ENCODE results near the gene KLF12. TPM values are rescaled to one million over a fixed set of nuclear protein-coding genes. Genes with fewer than 3 reads are reported as not detected.

The KLF12 gene
- total RNA-seq, 1 donor from 2014 or later, result 9.0 TPM

- no peak for DNase-seq (ENCODE audit: extremely low read depth, low read depth, low spot score)
These were observed 29.4 kb downstream of the KLF12 start for GRCh38 chr13:74104661-74105275.

DNA sequence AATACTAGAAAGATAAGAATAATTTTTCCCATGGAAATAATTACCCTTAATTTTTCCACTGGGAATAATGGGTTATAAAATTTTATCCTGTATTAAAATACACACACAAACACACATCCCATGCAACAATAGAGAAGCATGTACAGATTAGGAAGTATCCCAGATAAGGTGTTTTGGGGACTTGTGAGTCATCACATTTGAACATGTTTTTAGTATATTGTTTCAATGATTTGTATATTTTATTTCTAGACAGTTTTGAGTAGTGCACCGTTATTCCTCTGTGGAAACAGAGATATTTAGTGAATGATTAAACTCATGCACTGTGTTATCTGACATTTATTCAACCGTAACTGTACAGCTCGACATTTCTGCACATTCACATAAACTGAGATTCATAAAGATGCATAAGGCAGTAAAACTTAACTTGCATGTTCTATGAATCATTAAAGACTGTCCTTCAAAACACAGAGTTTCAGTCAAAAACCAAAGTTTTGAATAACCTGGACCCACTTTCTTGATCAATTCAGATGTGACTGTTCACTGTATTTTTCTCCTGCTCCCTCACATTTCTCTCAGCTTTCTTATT is 30.1 kb downstream of the KLF12 start:
- no peak for DNase-seq (ENCODE audit: extremely low read depth, low read depth, low spot score)

GRCh38 chr13:74103196-74103595 is 31.0 kb downstream of the KLF12 start:
- no peak for DNase-seq (ENCODE audit: extremely low read depth, low read depth, low spot score)

GRCh38 chr13:74102691-74103090 is 31.5 kb downstream of the KLF12 start:
- no peak for DNase-seq (ENCODE audit: extremely low read depth, low read depth, low spot score)

GRCh38 chr13:74101436-74101835 is 32.8 kb downstream of the KLF12 start:
- no peak for DNase-seq (ENCODE audit: extremely low read depth, low read depth, low spot score)

DNA sequence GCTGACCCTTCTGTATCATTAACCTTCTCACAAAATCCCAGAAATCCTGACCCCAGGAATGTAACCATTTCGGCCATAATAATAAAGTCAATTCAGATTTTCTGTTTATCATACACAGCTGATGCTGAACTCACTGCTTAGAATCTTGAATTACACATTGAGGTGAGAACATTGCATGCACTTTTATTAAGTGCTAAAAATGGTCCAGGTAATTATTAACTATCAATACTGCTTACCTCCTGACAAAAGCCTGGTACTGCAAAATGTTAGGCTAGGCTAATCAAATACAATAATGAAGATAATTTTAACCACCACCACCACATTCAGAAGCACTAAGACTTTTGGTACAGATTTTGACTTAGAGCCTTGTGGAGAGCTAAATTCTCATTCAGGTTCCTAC is 36.1 kb downstream of the KLF12 start:
- DNase-seq (ENCODE audit: extremely low read depth, low read depth, low spot score), result no peak

DNA sequence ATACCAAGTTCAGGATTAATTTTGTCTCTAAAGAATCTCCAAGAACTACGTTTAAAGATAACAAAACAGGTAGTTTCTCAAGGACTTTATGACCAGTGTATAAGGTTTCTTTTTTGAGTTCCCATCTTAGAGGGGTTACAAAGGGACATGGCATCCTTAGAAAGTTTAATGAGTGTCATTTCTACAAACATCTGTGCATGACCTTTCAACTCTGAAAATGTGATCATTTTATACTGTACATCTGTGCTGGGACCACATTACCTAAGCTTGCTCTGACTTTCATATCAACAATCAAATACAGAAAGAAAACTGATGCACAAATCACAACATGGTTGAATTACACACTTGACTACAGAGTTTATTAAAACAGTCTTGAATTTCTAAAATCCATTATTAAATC is 37.1 kb downstream of the KLF12 start:
- no peak for DNase-seq (ENCODE audit: extremely low read depth, low read depth, low spot score)

DNA sequence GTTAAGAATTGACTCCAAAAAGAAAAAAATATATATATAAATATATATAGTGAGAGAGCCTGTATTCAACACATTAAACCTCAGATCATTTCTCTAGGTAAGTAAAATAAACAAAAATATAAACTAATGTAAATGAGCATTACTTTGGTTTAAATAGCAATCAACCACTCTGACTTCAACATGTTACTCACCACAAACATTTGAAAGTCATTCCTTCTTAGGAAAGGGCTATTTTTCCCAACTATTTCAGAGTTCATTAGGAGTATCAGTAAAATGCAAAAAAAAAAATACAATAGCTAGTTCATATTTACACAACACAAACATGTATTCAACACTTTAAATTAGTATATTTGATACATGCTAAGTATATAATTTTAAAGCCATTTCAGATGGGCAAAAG is 40.5 kb downstream of the KLF12 start:
- DNase-seq (ENCODE audit: extremely low read depth, low read depth, low spot score), result no peak

- DNase-seq (ENCODE audit: extremely low read depth, low read depth, low spot score), result no peak
These were observed 41.5 kb downstream of the KLF12 start for GRCh38 chr13:74092711-74093110.

DNA sequence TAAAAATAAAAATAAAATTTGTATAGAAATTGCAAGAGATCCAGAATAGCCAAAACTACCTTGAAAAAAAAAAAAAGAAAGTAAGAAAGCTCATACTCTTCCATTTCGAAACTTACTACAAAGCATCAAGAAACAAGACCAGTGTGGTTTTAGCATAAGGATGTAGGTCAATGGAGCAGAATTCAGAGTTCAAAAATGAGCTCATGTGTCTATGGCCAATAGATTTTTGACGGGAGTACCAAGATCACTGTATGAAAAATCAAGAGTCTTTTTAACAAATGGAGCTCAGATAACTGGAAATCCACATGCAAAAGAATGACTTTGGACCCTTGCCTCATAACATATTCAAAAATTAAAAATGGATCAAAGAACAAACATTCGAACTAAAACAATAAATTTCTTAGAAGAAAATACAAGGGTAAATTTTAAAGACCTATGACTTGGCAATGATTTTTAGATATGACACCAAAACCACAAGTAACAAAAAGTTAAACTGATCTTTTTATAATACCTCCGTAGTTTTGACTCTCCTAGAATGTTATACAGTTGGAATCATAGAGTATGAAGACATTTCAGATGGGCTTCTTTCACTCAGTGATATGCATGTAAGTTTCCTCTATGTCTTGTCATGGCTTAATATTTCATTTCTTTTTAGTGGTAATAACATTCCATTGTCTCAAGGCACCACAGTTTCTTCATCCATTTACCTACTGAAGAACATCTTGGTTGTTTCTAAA is 43.2 kb downstream of the KLF12 start:
- no peak for DNase-seq (ENCODE audit: extremely low read depth, low read depth, low spot score)

- no peak for DNase-seq (ENCODE audit: extremely low read depth, low read depth, low spot score)
These were observed 43.8 kb downstream of the KLF12 start for GRCh38 chr13:74090397-74090796.

GRCh38 chr13:74087357-74087756 is 46.8 kb downstream of the KLF12 start:
- no peak for DNase-seq (ENCODE audit: extremely low read depth, low read depth, low spot score)

Measured in glomerular endothelial cell (primary cell).